ENCODE results near the gene POR. TPM values are rescaled to one million over a fixed set of nuclear protein-coding genes. Genes with fewer than 3 reads are reported as not detected.

Gene POR
- polyA plus RNA-seq, 1 donor, result 53.7 TPM

- DNase-seq, result no peak
Observed at GRCh38 chr7:75971961-75972763, 57.2 kb downstream of the POR start.

GRCh38 chr7:75977743-75978142 is 62.8 kb downstream of the POR start:
- no peak for DNase-seq

- no peak for DNase-seq
Observed at GRCh38 chr7:75979759-75980429, 64.9 kb downstream of the POR start.

- no peak for DNase-seq
Observed at GRCh38 chr7:75980430-75981202, 65.7 kb downstream of the POR start.

GRCh38 chr7:75981203-75981452 is 66.2 kb downstream of the POR start:
- DNase-seq, result no peak

- no peak for DNase-seq
Observed at GRCh38 chr7:75981453-75982305, 66.7 kb downstream of the POR start.

GRCh38 chr7:75982306-75983064 is 67.5 kb downstream of the POR start:
- no peak for DNase-seq

- DNase-seq, result no peak
Observed at GRCh38 chr7:75983471-75984129, 68.6 kb downstream of the POR start.

- no peak for DNase-seq
Observed at GRCh38 chr7:75984130-75985008, 69.4 kb downstream of the POR start.

GRCh38 chr7:75985009-75985517 is 70.1 kb downstream of the POR start:
- no peak for DNase-seq

GRCh38 chr7:75985518-75986146 is 70.7 kb downstream of the POR start:
- no peak for DNase-seq

GRCh38 chr7:75986147-75986781 is 71.3 kb downstream of the POR start:
- DNase-seq, result no peak

- DNase-seq, result no peak
Observed at GRCh38 chr7:75987026-75987804, 72.3 kb downstream of the POR start.

- DNase-seq, result no peak
Observed at GRCh38 chr7:75987805-75988567, 73.0 kb downstream of the POR start.

GRCh38 chr7:75988568-75989499 is 73.9 kb downstream of the POR start:
- DNase-seq, result no peak

Data from left kidney (tissue), 2 donors.